ENCODE results near the gene RBMS1.
"Not testable (repeated sequence)": the region's sequence is repeated elsewhere in the genome, so short reads cannot be mapped to it uniquely, and the experiment has no call there.

The RBMS1 gene

GRCh38 chr2:160467086-160467485, 26.5 kb downstream of the RBMS1 start:
- DNase-seq = no peak

- no peak for DNase-seq
Measured at GRCh38 chr2:160465406-160465805, 28.2 kb downstream of the RBMS1 start.

- DNase-seq = no peak
Measured at GRCh38 chr2:160465002-160465401, 28.6 kb downstream of the RBMS1 start.

- DNase-seq = no peak
Measured at GRCh38 chr2:160464017-160464416, 29.6 kb downstream of the RBMS1 start.

GRCh38 chr2:160463245-160463644, 30.4 kb downstream of the RBMS1 start:
- DNase-seq = no peak

- DNase-seq = no peak
Measured at GRCh38 chr2:160460333-160460731, 33.3 kb downstream of the RBMS1 start.

GRCh38 chr2:160459538-160460332, 33.9 kb downstream of the RBMS1 start:
- DNase-seq = no peak

- no peak for DNase-seq
Measured at GRCh38 chr2:160458718-160459453, 34.7 kb downstream of the RBMS1 start.

GRCh38 chr2:160457588-160457987, 36.0 kb downstream of the RBMS1 start:
- no peak for DNase-seq

- no peak for DNase-seq
Measured at GRCh38 chr2:160454070-160454797, 39.4 kb downstream of the RBMS1 start.

- DNase-seq = no peak
Measured at GRCh38 chr2:160453111-160453820, 40.3 kb downstream of the RBMS1 start.

- no peak for DNase-seq
Measured at GRCh38 chr2:160450486-160450885, 43.1 kb downstream of the RBMS1 start.

- not testable (repeated sequence) for DNase-seq
Measured at GRCh38 chr2:160448821-160449220, 44.8 kb downstream of the RBMS1 start.

GRCh38 chr2:160445673-160446072, 47.9 kb downstream of the RBMS1 start:
- DNase-seq = no peak

GRCh38 chr2:160442603-160443002, 51.0 kb downstream of the RBMS1 start:
- DNase-seq = no peak

GRCh38 chr2:160440888-160441287, 52.7 kb downstream of the RBMS1 start:
- DNase-seq = no peak

GRCh38 chr2:160439038-160439437, 54.6 kb downstream of the RBMS1 start:
- not testable (repeated sequence) for DNase-seq

- no peak for DNase-seq
Measured at GRCh38 chr2:160437273-160437672, 56.3 kb downstream of the RBMS1 start.

GRCh38 chr2:160434254-160434948, 59.2 kb downstream of the RBMS1 start:
- DNase-seq = no peak

GRCh38 chr2:160433466-160434140, 60.0 kb downstream of the RBMS1 start:
- DNase-seq = no peak

GRCh38 chr2:160432633-160433032, 61.0 kb downstream of the RBMS1 start:
- no peak for DNase-seq

GRCh38 chr2:160431441-160431840, 62.2 kb downstream of the RBMS1 start:
- no peak for DNase-seq

All from activated CD4-positive, alpha-beta T cell treated with anti-CD3 and anti-CD28 coated beads for 4 hours (primary cell).